K562 (cell line): ENCODE results near the gene ELF5. TPM values are rescaled to one million over a fixed set of nuclear protein-coding genes. Genes with fewer than 3 reads are reported as not detected.

Experiments used
- ATAC-seq: fragments of 200-7000 bp; cut with Tn5 transposase; 3 replicates; pipeline ENCODE4 v1.9.1; 2020; ENCODE audit warnings: moderate library complexity
- BruUV-seq: library from RNA; stranded (reverse); fragments of 400-500 nt; replicated peaks from 2 replicates; lab custom pipeline; 2021; lab: Mats Ljungman, UMichigan
- CTCF ChIA-PET: fragments of 300-600 bp; formaldehyde crosslinking; extraction: SDS; loops from one replicate; lab custom pipeline; 2021; ENCODE audit warnings: low intra/inter-chr PET ratio; lab: Yijun Ruan, JAX
- POLR2A ChIA-PET: fragments of 300-600, 350-650 bp; sonication (Branson Sonifier 250); formaldehyde crosslinking; extraction: SDS; loops from one replicate; lab custom pipeline; 2021; ENCODE audit warnings: antibody characterized with exemption, inconsistent platforms; lab: Yijun Ruan, JAX
- DNase-seq, 4 experiments: peaks; one replicate each; pipeline versions ENCODE4 v3.0.0 to v3.0.0-alpha.2; 2011 to 2018; ENCODE audit warnings: low spot score in 3 of 4, mixed read lengths in 3 of 4; ENCODE audit errors: extremely low read depth in 1 of 4
- FAIRE-seq: peaks from 2 replicates; lab custom pipeline; 2011; peaks lifted over from hg19 to GRCh38; lab: Jason Lieb, UNC
- H2AFZ ChIP-seq: 2 replicates; pipeline ENCODE4 v1.6.0; 2011; ENCODE audit warnings: low read depth, low read length, control low read depth, inconsistent platforms
- H3K27ac ChIP-seq: fragments of 200-600 bp; 3 replicates; pipeline ENCODE4 v1.8.0; 2011; ENCODE audit warnings: low read depth, mild to moderate bottlenecking, control low read depth, inconsistent platforms, low read length, moderate library complexity, mixed read lengths; ENCODE audit errors: extremely low read depth
- H3K27me3 ChIP-seq, 2 experiments: fragments of 300-600 bp in 1 of 2; 2 replicates in 1 of 2; 3 replicates in 1 of 2; pipeline versions ENCODE4 v1.6.0 to v1.8.0; 2011; ENCODE audit warnings: inconsistent platforms in 2 of 2, low read length in 2 of 2, mild to moderate bottlenecking in 1 of 2, mixed read lengths in 1 of 2, moderate library complexity in 1 of 2; ENCODE audit not compliant: control insufficient read depth in 2 of 2, insufficient read depth in 2 of 2
- H3K36me3 ChIP-seq: fragments of 300-600 bp; 3 replicates; pipeline ENCODE4 v1.8.0; 2011; ENCODE audit warnings: mild to moderate bottlenecking, low read length, inconsistent platforms; ENCODE audit not compliant: control insufficient read depth, insufficient read depth
- H3K4me1 ChIP-seq, 2 experiments: fragments of 200-600 bp in 1 of 2; replicated peaks in 1 of 2; 2 replicates in 1 of 2; 3 replicates in 1 of 2; pipeline versions ENCODE4 v1.5.1 to v1.8.0; 2011; ENCODE audit warnings: inconsistent platforms in 2 of 2, low read length in 2 of 2, mild to moderate bottlenecking in 1 of 2, mixed read lengths in 1 of 2, moderate library complexity in 1 of 2; ENCODE audit not compliant: control insufficient read depth in 2 of 2, insufficient read depth in 2 of 2
- H3K4me2 ChIP-seq: 2 replicates; pipeline ENCODE4 v1.6.1; 2011; ENCODE audit warnings: low read length, control low read depth, inconsistent platforms, mixed read lengths; ENCODE audit not compliant: insufficient read depth
- H3K4me3 ChIP-seq: fragments of 200-600 bp; sonication (generic), shearing (Covaris generic); 2 replicates; pipeline ENCODE4 v1.5.1; 2016; ENCODE audit warnings: control low read depth, inconsistent platforms
- H3K79me2 ChIP-seq: fragments of 200-600 bp; 3 replicates; pipeline ENCODE4 v1.8.0; 2011; ENCODE audit warnings: low read length, inconsistent platforms; ENCODE audit not compliant: control insufficient read depth, insufficient read depth
- H3K9ac ChIP-seq, 2 experiments: 2 replicates each; pipeline versions ENCODE4 v1.6.0 to v1.6.1; 2011; ENCODE audit warnings: low read depth in 2 of 2, low read length in 2 of 2, control low read depth in 1 of 2, inconsistent platforms in 1 of 2, mild to moderate bottlenecking in 1 of 2, mixed read lengths in 1 of 2; ENCODE audit not compliant: insufficient read depth in 1 of 2
- H3K9me1 ChIP-seq: one replicate; pipeline ENCODE4 v1.6.0; 2011; ENCODE audit warnings: inconsistent platforms, mild to moderate bottlenecking, low read length, moderate library complexity; ENCODE audit not compliant: control insufficient read depth, insufficient read depth
- H3K9me3 ChIP-seq: replicated peaks from 2 replicates; pipeline ENCODE4 v1.5.1; 2011; ENCODE audit warnings: low read depth, low read length, inconsistent platforms; ENCODE audit not compliant: control insufficient read depth, insufficient read depth
- H4K20me1 ChIP-seq: replicated peaks from 2 replicates; pipeline ENCODE4 v1.6.1; 2011; ENCODE audit warnings: low read length, inconsistent platforms, mixed read lengths; ENCODE audit not compliant: control insufficient read depth, insufficient read depth
- BCOR ChIP-seq: fragments of 450-650 bp; IDR thresholded peaks from 2 replicates; pipeline ENCODE4 v1.6.1; 2016
- CHD2 ChIP-seq: IDR thresholded peaks from 2 replicates; pipeline ENCODE4 v1.6.1; 2011; ENCODE audit warnings: low read depth, low read length
- ETV5 ChIP-seq: sonication (generic); formaldehyde crosslinking; IDR thresholded peaks from 2 replicates; pipeline ENCODE4 v1.4.0; 2020; ENCODE audit warnings: low read depth, mild to moderate bottlenecking, missing genetic modification reagents
- HLTF ChIP-seq: fragments of 450-650 bp; IDR thresholded peaks from 2 replicates; pipeline ENCODE4 v1.6.1; 2016
- NBN ChIP-seq: fragments of 450-650 bp; IDR thresholded peaks from 2 replicates; pipeline ENCODE4 v1.6.1; 2016; ENCODE audit warnings: low read depth, mild to moderate bottlenecking
- NR4A1 ChIP-seq, 2 experiments: fragments of 250-450 bp in 1 of 2; fragments of 450-650 bp in 1 of 2; sonication (Bioruptor Pico) in 1 of 2; IDR thresholded peaks; 2 replicates each; pipeline versions ENCODE4 v1.4.0 to v1.6.1; 2016 to 2020; ENCODE audit warnings: mild to moderate bottlenecking in 2 of 2, missing compliant biosample characterization in 1 of 2, missing genetic modification characterization in 1 of 2, moderate library complexity in 1 of 2
- TCF7L2 ChIP-seq: fragments of 150-350 bp; IDR thresholded peaks from 2 replicates; pipeline ENCODE4 v1.6.1; 2016; ENCODE audit warnings: low read depth, mild to moderate bottlenecking, low read length, moderate library complexity
- ZC3H4 ChIP-seq: sonication (generic); formaldehyde crosslinking; IDR thresholded peaks from 2 replicates; pipeline ENCODE4 v1.9.0; 2021; ENCODE audit warnings: missing genetic modification reagents, borderline replicate concordance
- ZFP30 ChIP-seq: fragments of 250-450 bp; sonication (Bioruptor Pico); IDR thresholded peaks from 2 replicates; pipeline ENCODE4 v1.8.0; 2022; ENCODE audit warnings: moderate library complexity, mild to moderate bottlenecking, inconsistent platforms, borderline replicate concordance
- WGBS: fragments of 100-300 bp; shearing (Covaris generic); methylation state at CpG from one replicate; pipeline ENCODE4 v1.1.6; 2016; ENCODE audit warnings: low coverage, mixed read lengths; ENCODE audit not compliant: insufficient coverage; ENCODE audit errors: missing lambda C conversion rate; 5-methylcytosine and 5-hydroxymethylcytosine counted together
- in situ Hi-C: fragments of 300-500 bp; cut with MboI; formaldehyde crosslinking; loops from 4 replicates; pipeline ENCODE4 v1.15.0; 2018; ENCODE audit warnings: inconsistent platforms, mixed read lengths
- intact Hi-C: fragments of 100-400 bp; cut with micrococcal nuclease; formaldehyde crosslinking; loops from 2 replicates; pipeline ENCODE4 v1.14.2; 2022
- polyA plus RNA-seq, 8 experiments: library from polyadenylated mRNA; depleted of rRNA in 4 of 8; stranded (reverse) in 5 of 8; unstranded in 3 of 8; fragments of >200 nt; fragmentation: Nextera tagmentation in 2 of 8; fragmentation: Illumina TruSeq in 1 of 8; extraction: Ambion mirVana in 2 of 8; extraction: Trizol in 1 of 8; gene quantifications; 2 replicates each; pipeline versions ENCODE4 v1.2.1 to v1.2.3, GENCODE V29; 2011 to 2014; ENCODE audit warnings: inconsistent platforms in 1 of 8, missing spikeins in 1 of 8
- total RNA-seq, 7 experiments: library from RNA; depleted of rRNA in 6 of 7; stranded (reverse); fragments of >200 nt in 6 of 7; fragmentation: Illumina TruSeq in 2 of 7; extraction: Trizol in 2 of 7; gene quantifications; 2 replicates each; pipeline versions ENCODE4 v1.2.1 to v1.2.3, GENCODE V29; 2011 to 2021; ENCODE audit warnings: low replicate concordance in 1 of 7
- TF ChIP-seq, protein P1 (sequence below): fragments of 250-450 bp; sonication (Bioruptor Pico); IDR thresholded peaks from 2 replicates; pipeline ENCODE4 v1.5.0; 2020; ENCODE audit warnings: mild to moderate bottlenecking, borderline replicate concordance
- TF ChIP-seq, protein P2 (sequence below): fragments of 450-650 bp; formaldehyde crosslinking; IDR thresholded peaks from 2 replicates; pipeline ENCODE4 v1.4.0; 2022; ENCODE audit warnings: missing genetic modification characterization
- TF ChIP-seq, protein P3 (sequence below): sonication (generic); formaldehyde crosslinking; IDR thresholded peaks from 2 replicates; pipeline ENCODE4 v1.8.0; 2023; ENCODE audit warnings: mild to moderate bottlenecking, missing genetic modification reagents

ELF5 gene
- total and polyA plus RNA-seq, 9 of the 15 experiments (the other 6 are each of a cell fraction or from before 2014, with no cell fraction given), result not detected

DNA sequence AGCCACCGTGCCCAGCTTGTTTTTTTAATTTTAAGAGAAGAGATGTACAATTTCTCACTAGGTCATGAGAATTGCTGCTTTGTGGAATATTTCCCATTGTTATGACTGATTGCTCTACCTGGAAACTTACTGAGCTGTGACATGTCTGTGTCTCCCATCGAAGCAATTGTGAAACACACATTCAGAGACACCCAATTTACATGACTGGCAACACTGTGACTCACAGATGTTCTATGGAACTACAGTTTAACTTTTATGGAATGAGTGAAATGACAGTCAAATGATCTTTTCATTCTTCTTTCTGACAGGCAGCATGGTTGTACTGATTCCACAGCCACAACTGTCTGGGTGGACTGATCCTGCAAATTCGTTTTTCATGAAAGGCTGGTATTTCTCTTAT lies 32.3 kb downstream of the ELF5 start:
- no peaks in the 10 kb centered on the region for H3K9me3 ChIP-seq
- ATAC-seq (no peak), DNase-seq (no peak), FAIRE-seq (no peak)
- H3K27ac ChIP-seq, result no peak overlapping the region
- in situ Hi-C loops, result loop anchor here (25.0 kb wide), 1 partner anchor 669 kb away; no protein-coding TSS in a partner anchor
- no peak overlapping the region for H3K9ac ChIP-seq
- no peaks in the 10 kb centered on the region for H3K9me1 ChIP-seq
- POLR2A ChIA-PET, result no interaction called here
- no peaks in the 10 kb centered on the region for H3K36me3 ChIP-seq
- TF ChIP-seq NBN (no peak), ETV5 (no peak), HLTF (no peak)
- TF ChIP-seq, protein P1, sequence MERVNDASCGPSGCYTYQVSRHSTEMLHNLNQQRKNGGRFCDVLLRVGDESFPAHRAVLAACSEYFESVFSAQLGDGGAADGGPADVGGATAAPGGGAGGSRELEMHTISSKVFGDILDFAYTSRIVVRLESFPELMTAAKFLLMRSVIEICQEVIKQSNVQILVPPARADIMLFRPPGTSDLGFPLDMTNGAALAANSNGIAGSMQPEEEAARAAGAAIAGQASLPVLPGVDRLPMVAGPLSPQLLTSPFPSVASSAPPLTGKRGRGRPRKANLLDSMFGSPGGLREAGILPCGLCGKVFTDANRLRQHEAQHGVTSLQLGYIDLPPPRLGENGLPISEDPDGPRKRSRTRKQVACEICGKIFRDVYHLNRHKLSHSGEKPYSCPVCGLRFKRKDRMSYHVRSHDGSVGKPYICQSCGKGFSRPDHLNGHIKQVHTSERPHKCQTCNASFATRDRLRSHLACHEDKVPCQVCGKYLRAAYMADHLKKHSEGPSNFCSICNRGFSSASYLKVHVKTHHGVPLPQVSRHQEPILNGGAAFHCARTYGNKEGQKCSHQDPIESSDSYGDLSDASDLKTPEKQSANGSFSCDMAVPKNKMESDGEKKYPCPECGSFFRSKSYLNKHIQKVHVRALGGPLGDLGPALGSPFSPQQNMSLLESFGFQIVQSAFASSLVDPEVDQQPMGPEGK (CRISPR knock-in tag), result no peak
- H3K79me2 ChIP-seq, result no peaks in the 10 kb centered on the region
- H3K4me3 ChIP-seq, result no peak overlapping the region
- intact Hi-C loops, result no loop called here
- H3K27me3 ChIP-seq, result peaks cover 14 to 21% of the 10 kb centered on the region in 2 experiments
- no peak overlapping the region for H2AFZ ChIP-seq
- H3K4me1 ChIP-seq, result no peaks in the 10 kb centered on the region
- BruUV-seq, result no TSS peak
- H4K20me1 ChIP-seq, result no peaks in the 10 kb centered on the region
- CTCF ChIA-PET, result no interaction called here
- WGBS, result 2% methylated on average over 3 of the region's 3 CpGs
- no peak overlapping the region for H3K4me2 ChIP-seq

DNA sequence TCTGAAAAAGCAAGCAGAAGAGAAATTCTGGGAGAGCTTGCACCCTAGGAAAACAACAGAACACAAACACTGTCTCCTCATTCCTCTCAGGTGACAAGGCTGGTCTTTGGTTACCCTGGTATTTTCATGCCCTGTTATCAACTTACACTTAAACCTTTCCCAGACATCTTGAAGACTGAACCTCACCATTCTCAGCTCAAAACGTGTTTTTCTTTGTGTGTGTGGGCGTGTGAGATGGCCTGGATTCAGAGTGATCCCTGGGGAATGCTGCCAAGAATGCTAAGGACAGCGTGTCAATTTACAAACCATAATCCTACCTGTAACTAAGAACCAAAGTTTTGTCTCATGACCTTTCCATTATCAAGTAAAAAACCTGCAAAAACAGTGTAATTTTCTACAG lies 33.3 kb downstream of the ELF5 start:
- no peak overlapping the region for H2AFZ ChIP-seq
- no peak overlapping the region for H3K27ac ChIP-seq
- ATAC-seq (no peak), FAIRE-seq (no peak), DNase-seq (no peak)
- POLR2A ChIA-PET, result interaction anchor here (0.6 kb wide), 1 partner anchor 84 kb away, joined by 3 read pairs; no protein-coding TSS in a partner anchor
- CTCF ChIA-PET, result no interaction called here
- H3K9me3 ChIP-seq, result no peaks in the 10 kb centered on the region
- H3K36me3 ChIP-seq, result no peaks in the 10 kb centered on the region
- no peak overlapping the region for H3K4me2 ChIP-seq
- no peaks in the 10 kb centered on the region for H3K4me1 ChIP-seq
- 0% methylated on average over 3 of the region's 3 CpGs for WGBS
- intact Hi-C loops (no loop called here), in situ Hi-C loops (loop anchor here (25.0 kb wide), 1 partner anchor 668 kb away; no protein-coding TSS in a partner anchor)
- H3K79me2 ChIP-seq, result no peaks in the 10 kb centered on the region
- peaks cover 14 to 21% of the 10 kb centered on the region in 2 experiments for H3K27me3 ChIP-seq
- no peak overlapping the region for H3K9ac ChIP-seq
- H4K20me1 ChIP-seq, result no peaks in the 10 kb centered on the region
- no peaks in the 10 kb centered on the region for H3K9me1 ChIP-seq
- no peak overlapping the region for H3K4me3 ChIP-seq
- no TSS peak for BruUV-seq
- TF ChIP-seq TCF7L2 (no peak), NR4A1 (CRISPR knock-in tag; IDR thresholded peaks at IDR 0.05) (no peak), NR4A1 (tag; IDR thresholded peaks at IDR 0.05) (no peak), CHD2 (no peak), BCOR (no peak), ZC3H4 (no peak), ZFP30 (CRISPR knock-in tag) (no peak)
- TF ChIP-seq, protein P2, sequence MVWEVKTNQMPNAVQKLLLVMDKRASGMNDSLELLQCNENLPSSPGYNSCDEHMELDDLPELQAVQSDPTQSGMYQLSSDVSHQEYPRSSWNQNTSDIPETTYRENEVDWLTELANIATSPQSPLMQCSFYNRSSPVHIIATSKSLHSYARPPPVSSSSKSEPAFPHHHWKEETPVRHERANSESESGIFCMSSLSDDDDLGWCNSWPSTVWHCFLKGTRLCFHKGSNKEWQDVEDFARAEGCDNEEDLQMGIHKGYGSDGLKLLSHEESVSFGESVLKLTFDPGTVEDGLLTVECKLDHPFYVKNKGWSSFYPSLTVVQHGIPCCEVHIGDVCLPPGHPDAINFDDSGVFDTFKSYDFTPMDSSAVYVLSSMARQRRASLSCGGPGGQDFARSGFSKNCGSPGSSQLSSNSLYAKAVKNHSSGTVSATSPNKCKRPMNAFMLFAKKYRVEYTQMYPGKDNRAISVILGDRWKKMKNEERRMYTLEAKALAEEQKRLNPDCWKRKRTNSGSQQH (CRISPR knock-in tag), result no peak
- TF ChIP-seq, protein P3, sequence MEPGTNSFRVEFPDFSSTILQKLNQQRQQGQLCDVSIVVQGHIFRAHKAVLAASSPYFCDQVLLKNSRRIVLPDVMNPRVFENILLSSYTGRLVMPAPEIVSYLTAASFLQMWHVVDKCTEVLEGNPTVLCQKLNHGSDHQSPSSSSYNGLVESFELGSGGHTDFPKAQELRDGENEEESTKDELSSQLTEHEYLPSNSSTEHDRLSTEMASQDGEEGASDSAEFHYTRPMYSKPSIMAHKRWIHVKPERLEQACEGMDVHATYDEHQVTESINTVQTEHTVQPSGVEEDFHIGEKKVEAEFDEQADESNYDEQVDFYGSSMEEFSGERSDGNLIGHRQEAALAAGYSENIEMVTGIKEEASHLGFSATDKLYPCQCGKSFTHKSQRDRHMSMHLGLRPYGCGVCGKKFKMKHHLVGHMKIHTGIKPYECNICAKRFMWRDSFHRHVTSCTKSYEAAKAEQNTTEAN (CRISPR knock-in tag), result no peak
